SK-MEL-5 (cell line): Measurements from ENCODE around the gene PPARA. TPM values are rescaled to one million over a fixed set of nuclear protein-coding genes. Genes with fewer than 3 reads are reported as not detected.
"Not testable (repeated sequence)": the region's sequence is repeated elsewhere in the genome, so short reads cannot be mapped to it uniquely, and the experiment has no call there.

Source experiments
- DNase-seq: peaks from one replicate; pipeline ENCODE4 v3.0.0-alpha.2; 2016; ENCODE audit warnings: low read depth, low spot score
- in situ Hi-C: cut with HindIII; loops from 2 replicates; pipeline ENCODE4 v1.10.0; 2016; ENCODE audit warnings: low sequenced_read_pairs, high pct_unique_total_duplicates, low pct_unique_long_range_greater_than_20kb
- total RNA-seq: library from RNA; depleted of rRNA; stranded (reverse); fragments of >200 nt; shearing (Covaris generic); gene quantifications from 2 replicates; pipeline ENCODE4 v1.2.3, GENCODE V29; 2014

PPARA gene
- total RNA-seq, 1 experiment from 2014 or later = 10.6 TPM

GRCh38 chr22:46173152-46173551 lies 22.8 kb downstream of the PPARA start:
- no peak for DNase-seq
- in situ Hi-C loops = no loop called here

- no peak for DNase-seq
- in situ Hi-C loops = no loop called here
These were observed 25.3 kb downstream of the PPARA start for GRCh38 chr22:46175631-46176030.

GRCh38 chr22:46176508-46177003 lies 26.2 kb downstream of the PPARA start:
- no peak for DNase-seq
- in situ Hi-C loops = no loop called here

DNA sequence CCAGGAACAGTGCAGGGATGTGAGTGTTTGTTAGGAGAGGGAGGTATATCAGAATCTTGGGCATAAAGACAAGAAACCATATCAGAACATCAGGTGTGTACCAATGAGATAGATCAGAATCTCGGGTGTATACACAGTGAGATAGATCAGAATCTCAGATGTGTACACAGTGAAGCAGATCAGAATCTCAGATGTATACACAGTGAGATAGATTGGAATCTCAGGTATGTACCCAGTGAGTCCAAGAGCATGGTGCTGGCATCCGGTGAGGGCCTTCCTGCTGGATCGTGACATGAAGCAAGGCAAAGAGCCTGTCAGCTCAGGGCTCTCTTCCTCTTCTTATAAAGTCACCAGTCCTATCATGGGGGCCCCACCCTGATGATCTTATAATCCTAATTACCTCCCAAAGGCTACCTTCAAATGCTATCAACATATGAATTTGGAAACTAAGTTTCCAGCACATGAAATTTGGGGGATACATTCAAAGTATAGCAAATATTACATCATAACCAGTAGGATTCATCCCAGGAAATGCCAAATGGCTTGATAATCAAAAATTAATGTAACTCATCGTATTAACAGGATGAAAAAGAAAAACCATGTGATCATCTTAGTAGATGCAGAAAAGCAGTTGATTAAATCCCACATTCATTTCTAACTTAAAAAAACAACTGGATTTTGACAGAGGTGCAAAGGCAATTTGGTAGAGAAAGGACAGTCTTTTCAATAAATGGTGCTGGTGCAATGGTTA lies 28.6 kb downstream of the PPARA start:
- DNase-seq = no peak
- in situ Hi-C loops = no loop called here

- in situ Hi-C loops = no loop called here
- DNase-seq = no peak
These were observed 29.4 kb downstream of the PPARA start for GRCh38 chr22:46179748-46180147.

GRCh38 chr22:46180370-46181137 lies 30.2 kb downstream of the PPARA start:
- DNase-seq = no peak
- in situ Hi-C loops = no loop called here

- DNase-seq = no peak
- in situ Hi-C loops = no loop called here
These were observed 33.4 kb downstream of the PPARA start for GRCh38 chr22:46183733-46184132.

- DNase-seq = no peak
- in situ Hi-C loops = no loop called here
These were observed 35.0 kb downstream of the PPARA start for GRCh38 chr22:46185283-46185682.

GRCh38 chr22:46187862-46188261 lies 37.5 kb downstream of the PPARA start:
- no peak for DNase-seq
- in situ Hi-C loops = no loop called here

DNA sequence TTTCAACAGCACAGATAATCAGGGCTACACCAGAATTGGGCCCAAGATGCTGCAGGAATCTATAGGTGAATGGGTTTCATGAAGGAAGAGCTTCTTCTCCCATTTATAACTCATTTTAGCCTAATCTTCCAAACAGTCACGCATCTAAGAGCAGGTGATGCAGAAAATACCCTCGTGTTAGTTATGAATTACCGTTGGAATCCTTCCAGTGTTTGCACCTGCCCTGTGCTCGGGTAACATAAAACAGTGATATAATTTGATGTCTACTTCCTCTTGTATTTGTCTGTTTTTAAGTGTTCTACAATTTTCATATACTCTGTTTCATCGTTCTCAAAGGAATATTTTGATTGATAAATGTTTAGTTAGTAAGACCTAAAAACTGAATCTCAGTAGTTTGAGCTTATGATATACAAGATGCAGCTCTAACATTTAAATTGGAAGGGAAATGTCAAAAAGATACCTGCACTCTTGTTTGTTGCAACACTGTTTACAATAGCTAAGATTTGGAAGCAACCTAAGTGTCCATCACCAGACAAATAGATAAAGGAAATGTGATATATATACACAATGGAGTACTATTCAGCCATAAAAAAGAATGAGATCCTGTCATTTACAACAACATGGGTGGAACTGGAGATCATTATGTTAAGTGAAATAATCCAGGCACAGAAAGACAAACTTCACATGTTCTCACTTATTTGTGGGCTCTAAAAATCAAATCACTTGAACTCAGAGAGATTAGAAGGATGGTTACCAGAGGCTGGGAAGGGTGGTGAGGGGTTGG lies 42.1 kb downstream of the PPARA start:
- DNase-seq = no peak
- in situ Hi-C loops = no loop called here

GRCh38 chr22:46193898-46194310 lies 43.6 kb downstream of the PPARA start:
- in situ Hi-C loops = no loop called here
- DNase-seq = no peak

- in situ Hi-C loops = no loop called here
- DNase-seq = peak; percentile 57
These were observed 45.3 kb downstream of the PPARA start for GRCh38 chr22:46195487-46196165.

DNA sequence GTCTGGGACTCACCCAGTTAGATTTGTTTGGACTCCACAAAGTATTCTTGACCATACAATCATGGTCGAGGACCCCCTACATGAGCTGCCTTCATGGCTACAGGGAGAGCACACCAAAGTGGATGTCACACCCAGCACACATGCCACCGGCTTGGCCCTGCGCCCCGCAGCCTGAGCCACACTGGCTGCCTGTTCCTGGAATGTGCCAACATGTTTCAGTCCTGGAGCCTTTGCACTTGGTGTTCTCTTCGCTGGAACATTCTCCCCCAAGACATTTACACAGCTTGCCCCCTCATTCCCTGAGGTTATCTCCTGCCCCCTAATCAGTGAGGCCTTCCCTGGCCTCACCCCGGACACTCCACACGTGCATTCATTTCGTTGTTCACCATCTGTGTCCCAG lies 46.0 kb downstream of the PPARA start:
- in situ Hi-C loops = no loop called here
- no peak for DNase-seq

GRCh38 chr22:46198274-46198673 lies 47.9 kb downstream of the PPARA start:
- no peak for DNase-seq
- in situ Hi-C loops = no loop called here

GRCh38 chr22:46198806-46199205 lies 48.5 kb downstream of the PPARA start:
- DNase-seq, in situ Hi-C loops: not testable (repeated sequence)

GRCh38 chr22:46201059-46201757 lies 50.9 kb downstream of the PPARA start:
- in situ Hi-C loops = no loop called here
- DNase-seq = peak; percentile 68
